OCI-LY3 (cell line): ENCODE results near the gene PTPRD.

Experiments
- EZH2phosphoT487 ChIP-seq: fragments of 200-600 bp; shearing (Covaris generic); IDR thresholded peaks from 2 replicates; pipeline ENCODE4 v1.6.1; 2018; ENCODE audit warnings: antibody characterized with exemption, mixed run types, low read depth
- TF ChIP-seq, protein P1 (sequence below): fragments of 200-600, 300-600 bp; sonication (generic); IDR thresholded peaks from 2 replicates; pipeline ENCODE4 v1.5.1; 2014; ENCODE audit warnings: antibody characterized with exemption, low read length, low read depth

- TF ChIP-seq, protein P1, sequence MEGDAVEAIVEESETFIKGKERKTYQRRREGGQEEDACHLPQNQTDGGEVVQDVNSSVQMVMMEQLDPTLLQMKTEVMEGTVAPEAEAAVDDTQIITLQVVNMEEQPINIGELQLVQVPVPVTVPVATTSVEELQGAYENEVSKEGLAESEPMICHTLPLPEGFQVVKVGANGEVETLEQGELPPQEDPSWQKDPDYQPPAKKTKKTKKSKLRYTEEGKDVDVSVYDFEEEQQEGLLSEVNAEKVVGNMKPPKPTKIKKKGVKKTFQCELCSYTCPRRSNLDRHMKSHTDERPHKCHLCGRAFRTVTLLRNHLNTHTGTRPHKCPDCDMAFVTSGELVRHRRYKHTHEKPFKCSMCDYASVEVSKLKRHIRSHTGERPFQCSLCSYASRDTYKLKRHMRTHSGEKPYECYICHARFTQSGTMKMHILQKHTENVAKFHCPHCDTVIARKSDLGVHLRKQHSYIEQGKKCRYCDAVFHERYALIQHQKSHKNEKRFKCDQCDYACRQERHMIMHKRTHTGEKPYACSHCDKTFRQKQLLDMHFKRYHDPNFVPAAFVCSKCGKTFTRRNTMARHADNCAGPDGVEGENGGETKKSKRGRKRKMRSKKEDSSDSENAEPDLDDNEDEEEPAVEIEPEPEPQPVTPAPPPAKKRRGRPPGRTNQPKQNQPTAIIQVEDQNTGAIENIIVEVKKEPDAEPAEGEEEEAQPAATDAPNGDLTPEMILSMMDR, result no peak
- no peak for TF ChIP-seq EZH2phosphoT487
Observed at GRCh38 chr9:8394341-8394740, 2218.5 kb downstream of the PTPRD start.
